GM12891 (cell line): ENCODE results near the gene AHNAK2.

Experiments
- PAX5 ChIP-seq: IDR thresholded peaks from 2 replicates; pipeline ENCODE4 v1.6.1; 2011; ENCODE audit warnings: low read length, moderate library complexity, mild to moderate bottlenecking; ENCODE audit not compliant: insufficient read depth, severe bottlenecking
- POLR2A ChIP-seq: IDR thresholded peaks from 2 replicates; pipeline ENCODE4 v1.6.1; 2011; ENCODE audit warnings: low read depth, low read length, control low read depth
- POLR2AphosphoS5 ChIP-seq: IDR thresholded peaks from 2 replicates; pipeline ENCODE4 v1.6.1; 2011; ENCODE audit warnings: low read depth, low read length, control low read depth
- POU2F2 ChIP-seq: IDR thresholded peaks from 2 replicates; pipeline ENCODE4 v1.6.1; 2011; ENCODE audit warnings: low read depth, mild to moderate bottlenecking, control low read depth, low read length, moderate library complexity
- SPI1 ChIP-seq: IDR thresholded peaks from 2 replicates; pipeline ENCODE4 v1.6.1; 2011; ENCODE audit warnings: low read depth, low read length, control low read depth
- TAF1 ChIP-seq: IDR thresholded peaks from 2 replicates; pipeline ENCODE4 v1.6.1; 2011; ENCODE audit warnings: low read depth, low read length, control low read depth

GRCh38 chr14:104994978-104995377 is 16.8 kb upstream of the AHNAK2 start:
- TF ChIP-seq POLR2AphosphoS5: no peak
- TF ChIP-seq POLR2A: no peak
- no peak for TF ChIP-seq TAF1
- TF ChIP-seq SPI1: no peak
- no peak for TF ChIP-seq PAX5
- no peak for TF ChIP-seq POU2F2
